Aorta (tissue), 5 donors: ENCODE results near the gene GPR162. TPM values are rescaled to one million over a fixed set of nuclear protein-coding genes. Genes with fewer than 3 reads are reported as not detected.
"Not testable (repeated sequence)": the region's sequence is repeated elsewhere in the genome, so short reads cannot be mapped to it uniquely, and the experiment has no call there.

ENCODE experiments used
- ATAC-seq: fragments of 200-7000 bp; cut with Tn5 transposase; one replicate; pipeline ENCODE4 v1.9.1; 2022; ENCODE audit warnings: moderate library complexity; ENCODE audit not compliant: low FRiP score
- DNase-seq, 2 donors: peaks; one replicate each; pipeline ENCODE4 v3.0.0-alpha.2; 2020
- H3K27ac ChIP-seq, 2 donors: one replicate each; pipeline ENCODE4 v1.5.1; 2013; ENCODE audit warnings: low read length in 2 of 2, mild to moderate bottlenecking in 2 of 2, moderate library complexity in 2 of 2, control low read depth in 1 of 2, inconsistent platforms in 1 of 2, low read depth in 1 of 2
- H3K27me3 ChIP-seq, 2 donors: one replicate each; pipeline ENCODE4 v1.6.1; 2013; ENCODE audit warnings: control low read depth in 1 of 2, low read length in 1 of 2, mild to moderate bottlenecking in 1 of 2, moderate library complexity in 1 of 2; ENCODE audit not compliant: insufficient read depth in 2 of 2, control insufficient read depth in 1 of 2
- H3K36me3 ChIP-seq, 2 donors: one replicate each; pipeline ENCODE4 v1.6.1; 2013; ENCODE audit warnings: control low read depth in 1 of 2, low read length in 1 of 2, mild to moderate bottlenecking in 1 of 2; ENCODE audit not compliant: insufficient read depth in 2 of 2, control insufficient read depth in 1 of 2
- H3K4me1 ChIP-seq, 2 donors: one replicate each; pipeline ENCODE4 v1.6.1; 2013; ENCODE audit warnings: low read length in 2 of 2, control low read depth in 1 of 2, mild to moderate bottlenecking in 1 of 2, moderate library complexity in 1 of 2; ENCODE audit not compliant: insufficient read depth in 2 of 2, control insufficient read depth in 1 of 2
- H3K4me3 ChIP-seq, 2 donors: one replicate each; pipeline ENCODE4 v1.5.1; 2013; ENCODE audit warnings: low read length in 2 of 2, control low read depth in 1 of 2, mild to moderate bottlenecking in 1 of 2
- H3K9me3 ChIP-seq: one replicate; pipeline ENCODE4 v1.6.1; 2013; ENCODE audit warnings: mild to moderate bottlenecking, low read length; ENCODE audit not compliant: control insufficient read depth
- WGBS, 2 donors: extraction: QIAGEN DNeasy Blood & Tissue Kit; methylation state at CpG; one replicate each; pipeline ENCODE4 v1.1.7; 2013; 5-methylcytosine and 5-hydroxymethylcytosine counted together
- intact Hi-C, 2 donors: fragments of 100-400 bp; cut with DNase I; formaldehyde crosslinking; loops; one replicate each; pipeline versions ENCODE4 v1.14.2 to v1.15.0; 2022
- polyA plus RNA-seq, 2 donors: library from polyadenylated mRNA; stranded (reverse); fragments of 200-250 nt; gene quantifications; one replicate each; pipeline ENCODE4 v1.2.3, GENCODE V29; 2013
- total RNA-seq, 2 donors: library from RNA; stranded (reverse); fragmentation: NEBNext Ultra II Directional; extraction: Animal tissue kit (Norgen Biotek cat#: 25700); gene quantifications; one replicate each; pipeline ENCODE4 v1.2.1, GENCODE V29; 2021
- donor health status: healthy with polysubstance abuse.
- donor health status: Bipolar disorder and iron deficiency.
- donor health status: DM: no; HTN: no; CAD: no.
- donor health status: DM: no; HTN: no; CAD: no.
- donor health status: DM: yes; HTN: yes; CAD: no.

Gene GPR162
- total and polyA plus RNA-seq, 4 donors = 4.4 to 17.2 (median 11.3) TPM

- Histone ChIP-seq H3K27ac (peak overlapping the region in 1 of 2 donors; percentile 11), H3K27me3 (no peaks in the 10 kb centered on the region), H3K36me3 (peaks cover 2% of the 10 kb centered on the region in 2 donors), H3K4me1 (peaks cover 0 to 1% of the 10 kb centered on the region in 2 donors), H3K4me3 (peak overlapping the region; percentile 71 to 88), H3K9me3 (no peaks in the 10 kb centered on the region)
- DNase-seq = no peak
- ATAC-seq = no peak
- intact Hi-C loops = loop anchor here (2.0 to 5.0 kb wide), 3 partner anchors 59 to 74 kb away; partner anchors contain the start of genes ATN1 (in 1 of the 2), C12orf57 (in 1 of the 2) and RNU7-1 (in 1 of the 2)
- 8 to 9% methylated on average over 22 of the region's 22 CpGs for WGBS, 2 donors
These were observed 46.8 kb downstream of the GPR162 start for GRCh38 chr12:6868211-6869048.

GRCh38 chr12:6869049-6870021 lies 47.7 kb downstream of the GPR162 start:
- Histone ChIP-seq H3K27me3 (no peaks in the 10 kb centered on the region), H3K9me3 (no peaks in the 10 kb centered on the region), H3K27ac (no peak overlapping the region), H3K4me1 (peaks cover 0 to 1% of the 10 kb centered on the region in 2 donors), H3K36me3 (peaks cover 0 to 2% of the 10 kb centered on the region in 2 donors), H3K4me3 (no peak overlapping the region)
- peak; percentile 82 to 90 for DNase-seq
- WGBS, 2 donors = 33 to 36% methylated on average over 12 of the region's 12 CpGs
- no peak for ATAC-seq
- intact Hi-C loops = loop anchor here (2.0 to 5.0 kb wide), 4 partner anchors 58 to 102 kb away; partner anchors contain the start of genes ATN1 (in 1 of the 2), C12orf57 (in 1 of the 2), PTMS (in 1 of the 2) and RNU7-1 (in 1 of the 2)

GRCh38 chr12:6870304-6870703 lies 48.7 kb downstream of the GPR162 start:
- ATAC-seq, H3K4me1 ChIP-seq, H3K27me3 ChIP-seq, DNase-seq, H3K27ac ChIP-seq, H3K9me3 ChIP-seq, H3K4me3 ChIP-seq, H3K36me3 ChIP-seq: not testable (repeated sequence)
- 57 to 59% methylated on average over 4 of the region's 4 CpGs for WGBS, 2 donors
- intact Hi-C loops = loop anchor here in 1 of 2 donors (5.0 kb wide), 1 partner anchor 103 kb away; the partner anchor contains the start of gene PTMS

GRCh38 chr12:6871052-6871957 lies 49.7 kb downstream of the GPR162 start:
- peaks cover 0 to 1% of the 10 kb centered on the region in 2 donors for H3K4me1 ChIP-seq
- H3K36me3 ChIP-seq = peaks cover 0 to 2% of the 10 kb centered on the region in 2 donors
- 75 to 78% methylated on average over 12 of the region's 12 CpGs for WGBS, 2 donors
- H3K9me3 ChIP-seq = no peaks in the 10 kb centered on the region
- no peaks in the 10 kb centered on the region for H3K27me3 ChIP-seq
- H3K4me3 ChIP-seq = no peak overlapping the region
- no peak overlapping the region for H3K27ac ChIP-seq
- no peak for DNase-seq
- intact Hi-C loops = loop anchor here in 1 of 2 donors (5.0 kb wide), 1 partner anchor 104 kb away; the partner anchor contains the start of gene PTMS
- ATAC-seq = no peak

GRCh38 chr12:6872073-6873048 lies 50.7 kb downstream of the GPR162 start:
- peaks cover 0 to 2% of the 10 kb centered on the region in 2 donors for H3K36me3 ChIP-seq
- no peaks in the 10 kb centered on the region for H3K27me3 ChIP-seq
- ATAC-seq (peak; percentile 88), DNase-seq (peak; percentile 91 to 96)
- H3K4me1 ChIP-seq = peaks cover 0 to 1% of the 10 kb centered on the region in 2 donors
- H3K4me3 ChIP-seq = peak overlapping the region; percentile 71 to 80
- 1% methylated on average over 40 of the region's 40 CpGs for WGBS, 2 donors
- intact Hi-C loops = loop anchor here in 1 of 2 donors (2.0 to 5.0 kb wide), 2 partner anchors 42 to 105 kb away; partner anchors contain the start of genes ENO2 and PTMS
- no peaks in the 10 kb centered on the region for H3K9me3 ChIP-seq
- H3K27ac ChIP-seq = peak overlapping the region in 1 of 2 donors; percentile 66

- H3K9me3 ChIP-seq = no peaks in the 10 kb centered on the region
- peak within 1 kb of the TSS in 1 of 2 donors; percentile 71 for H3K27ac ChIP-seq
- peak; percentile 98 for ATAC-seq
- no peaks in the 10 kb centered on the region for H3K27me3 ChIP-seq
- H3K36me3 ChIP-seq = peaks cover 0 to 2% of the 10 kb centered on the region in 2 donors
- H3K4me1 ChIP-seq = peaks cover 0 to 1% of the 10 kb centered on the region in 2 donors
- peak; percentile 100 for DNase-seq
- intact Hi-C loops = loop anchor here in 1 of 2 donors (2.0 to 5.0 kb wide), 2 partner anchors 41 to 106 kb away; partner anchors contain the start of genes ENO2 and PTMS
- peak within 1 kb of the TSS; percentile 71 to 80 for H3K4me3 ChIP-seq
- 0 to 1% methylated on average over 50 to 66 of the region's 66 CpGs for WGBS, 2 donors
These were observed 51.7 kb downstream of the GPR162 start, which contains the start of gene SPSB2 for GRCh38 chr12:6873094-6874014. Gene SPSB2, minus strand, starts transcription at chr12:6873303. Its CDS starts 402 bp downstream, at chr12:6872901.
